GM10248 (cell line): Measurements from ENCODE around the gene CBLL1.

Experiments
- CTCF ChIA-PET: fragments of 300-600 bp; sonication (Branson Sonifier 250); formaldehyde crosslinking; extraction: SDS; loops from one replicate; lab custom pipeline; 2021; ENCODE audit warnings: antibody characterized with exemption; lab: Yijun Ruan, JAX
- POLR2A ChIA-PET: fragments of 350-650 bp; sonication (Branson Sonifier 250); formaldehyde crosslinking; extraction: SDS; loops from one replicate; lab custom pipeline; 2020; ENCODE audit warnings: antibody characterized with exemption; lab: Yijun Ruan, JAX
- DNase-seq: peaks from one replicate; pipeline ENCODE4 v3.0.0; 2012; ENCODE audit errors: extremely low spot score
- CTCF ChIP-seq: IDR thresholded peaks from 2 replicates; pipeline ENCODE4 v1.5.1; 2012; ENCODE audit warnings: mild to moderate bottlenecking, low read depth; ENCODE audit errors: extremely low read depth, missing control alignments, control extremely low read depth

Gene CBLL1

GRCh38 chr7:107810626-107811025, 66.7 kb downstream of the CBLL1 start:
- no peak for TF ChIP-seq CTCF
- DNase-seq: no peak

More at GRCh38 chr7:107810626-107811025, 66.7 kb downstream of the CBLL1 start:
- ChIA-PET CTCF (no interaction called here), POLR2A (no interaction called here)
